GM21381 (cell line): ENCODE results near the gene SMURF1.
"Not testable (repeated sequence)": the region's sequence is repeated elsewhere in the genome, so short reads cannot be mapped to it uniquely, and the experiment has no call there.

Experiments
- ATAC-seq: cut with Tn5 transposase; IDR thresholded peaks from one replicate; pipeline ENCODE4 v1.9.1; 2021; ENCODE audit warnings: mild to moderate bottlenecking, moderate library complexity; ENCODE audit not compliant: unreplicated experiment

Gene SMURF1

DNA sequence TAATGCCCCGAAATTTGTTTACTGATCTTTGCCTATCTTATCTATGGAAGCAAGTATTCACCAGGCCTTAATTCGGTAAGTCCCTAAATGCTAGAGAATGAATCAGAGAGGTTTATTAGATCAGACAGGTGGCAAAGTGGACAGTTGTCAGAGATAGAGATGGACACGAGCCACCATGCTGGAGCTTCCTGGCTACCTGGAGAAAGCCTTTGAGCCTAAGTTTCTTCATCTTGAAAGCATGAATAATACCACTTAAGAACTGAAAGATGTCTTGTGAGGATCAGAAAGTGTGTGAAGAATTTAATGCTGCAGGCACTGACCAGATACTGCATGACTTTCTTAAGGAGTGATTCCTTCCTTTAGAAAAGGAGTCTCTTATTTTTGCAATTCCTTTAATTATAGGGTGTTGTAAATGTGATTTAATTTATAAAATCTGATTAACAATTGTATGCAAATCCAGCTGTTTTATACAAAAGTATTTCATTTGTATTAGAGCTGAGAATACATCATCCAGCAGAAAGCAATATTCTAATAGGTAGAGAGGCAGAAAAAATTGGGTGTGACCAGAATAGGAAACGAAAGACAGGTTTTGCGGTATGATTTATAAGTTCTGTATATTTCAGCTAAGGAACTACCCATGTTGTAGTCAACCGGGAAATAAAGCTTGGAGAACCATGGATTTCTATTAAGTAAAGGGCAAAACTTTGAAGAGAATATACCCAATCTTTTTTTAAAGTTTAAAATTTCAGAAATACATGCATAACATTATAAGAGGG lies 82.7 kb downstream of the SMURF1 start:
- no peak for ATAC-seq

DNA sequence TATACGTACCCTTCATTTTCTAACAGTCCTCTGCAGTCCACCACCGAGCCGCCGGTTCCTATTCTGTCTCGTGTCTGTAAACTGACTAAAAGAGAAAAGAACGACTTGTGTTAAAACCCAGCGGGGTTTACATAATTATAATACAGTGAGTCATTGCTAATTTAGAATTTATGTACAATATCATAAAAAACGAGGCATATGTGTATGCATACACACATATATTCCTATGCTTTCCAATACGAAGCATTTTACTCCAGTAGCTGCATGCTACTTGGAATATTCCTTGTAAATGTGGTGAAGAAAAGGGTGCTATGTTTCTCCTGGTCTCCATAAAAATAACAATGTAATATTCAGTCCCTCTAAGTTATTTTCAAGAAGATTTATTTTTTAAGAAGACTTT lies 89.1 kb downstream of the SMURF1 start:
- no peak for ATAC-seq

DNA sequence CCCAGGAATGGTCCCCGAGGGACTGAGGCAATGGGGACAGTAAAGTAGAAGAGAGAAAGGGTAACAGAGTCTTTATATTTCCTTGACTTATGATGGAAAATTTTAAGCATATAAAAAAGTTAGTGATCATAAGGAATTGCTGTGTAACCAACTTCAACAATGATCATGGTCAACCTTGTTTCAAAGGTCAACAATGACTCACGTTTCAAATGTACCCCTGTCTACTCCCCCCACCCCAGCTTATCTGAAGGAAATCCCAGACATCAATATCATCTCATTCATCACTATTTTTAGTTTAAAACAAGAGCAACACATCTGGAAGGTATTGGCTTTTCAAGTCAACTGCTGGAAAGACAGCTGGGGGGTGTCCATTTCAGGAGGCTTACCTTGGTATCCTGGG lies 92.9 kb downstream of the SMURF1 start:
- no peak for ATAC-seq

DNA sequence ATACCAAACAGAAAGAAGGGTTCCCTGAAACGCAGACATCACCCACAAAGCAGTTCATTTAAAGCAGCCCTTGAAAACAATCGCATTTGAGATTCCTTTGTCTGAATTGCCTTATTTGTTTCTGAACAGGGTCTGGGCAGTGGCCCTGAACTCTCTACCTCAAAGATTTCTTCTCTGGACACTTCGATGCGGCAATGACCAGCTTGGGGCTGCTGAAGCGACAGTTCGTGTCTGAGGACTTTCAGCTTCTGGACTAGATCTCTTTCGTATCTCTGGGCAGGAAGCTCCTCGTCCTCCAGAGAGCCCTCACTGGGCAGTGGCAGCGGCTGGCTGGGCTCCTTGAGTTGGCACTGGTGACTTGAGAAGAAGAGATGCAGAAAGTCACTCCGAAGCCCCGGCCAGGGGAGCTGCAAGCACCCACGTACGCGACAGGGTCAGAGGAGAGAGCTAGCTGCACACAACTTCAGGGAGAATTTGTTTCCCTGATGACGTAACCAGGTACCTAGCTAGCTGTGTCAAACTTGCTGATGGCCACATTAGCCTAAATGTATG lies 96.3 kb downstream of the SMURF1 start:
- ATAC-seq = no peak

DNA sequence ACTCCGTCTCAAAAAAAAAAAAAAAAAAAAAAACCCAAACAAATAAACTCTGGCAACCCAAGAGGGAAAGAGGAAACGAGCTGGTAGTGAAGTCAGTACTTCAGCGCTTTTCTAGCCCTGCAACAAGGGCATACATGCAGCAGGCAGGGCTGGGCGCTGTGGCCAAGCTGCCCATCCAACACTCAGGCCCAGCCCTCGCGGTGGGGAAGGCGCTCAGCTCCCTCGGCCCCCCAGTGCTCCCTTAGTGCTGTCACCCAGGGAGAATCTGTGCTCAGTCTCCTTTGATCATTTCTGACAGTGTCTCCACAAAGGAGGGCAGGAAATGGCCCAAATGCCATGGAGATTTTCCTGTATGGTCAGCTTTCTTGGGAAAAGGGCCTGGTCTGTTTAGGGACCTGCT lies 97.2 kb downstream of the SMURF1 start:
- ATAC-seq = no peak

DNA sequence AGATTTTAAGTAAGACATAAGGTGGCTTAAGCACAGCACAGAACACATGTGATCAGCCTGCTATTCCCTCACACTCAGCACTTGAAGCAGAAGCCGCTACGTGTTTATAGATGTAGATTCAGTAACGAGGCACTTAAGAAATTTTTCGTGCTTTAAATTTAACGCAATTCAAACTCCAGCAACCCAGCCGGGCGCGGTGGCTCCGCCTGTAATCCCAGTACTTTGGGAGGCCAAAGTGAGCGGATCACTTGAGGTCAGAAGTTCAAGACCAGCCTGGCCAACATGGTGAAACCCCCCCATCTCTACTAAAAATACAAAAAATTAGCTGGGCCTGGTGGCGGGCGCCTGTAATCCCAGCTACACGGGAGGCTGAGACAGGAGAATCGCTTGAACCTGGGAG lies 97.6 kb downstream of the SMURF1 start:
- not testable (repeated sequence) for ATAC-seq

DNA sequence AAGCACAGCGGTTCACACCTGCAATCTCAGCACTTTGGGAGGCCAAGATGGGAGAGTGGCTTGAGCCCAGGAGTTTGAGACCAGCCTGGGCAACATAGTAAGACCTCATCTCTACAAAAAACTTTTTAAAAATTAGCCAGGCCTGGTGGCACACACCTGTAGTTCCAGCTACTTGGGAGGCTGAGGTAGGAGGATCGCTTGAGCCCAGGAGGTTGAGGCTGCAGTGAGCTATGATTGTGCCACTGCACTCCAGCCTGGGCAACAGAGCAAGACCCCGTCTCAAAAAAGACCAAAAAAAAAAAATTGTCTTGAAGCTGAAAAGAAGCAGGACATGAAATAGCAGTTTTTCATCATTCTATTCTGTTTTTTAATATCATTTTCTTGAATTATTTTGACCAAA lies 99.0 kb downstream of the SMURF1 start:
- ATAC-seq = not testable (repeated sequence)

DNA sequence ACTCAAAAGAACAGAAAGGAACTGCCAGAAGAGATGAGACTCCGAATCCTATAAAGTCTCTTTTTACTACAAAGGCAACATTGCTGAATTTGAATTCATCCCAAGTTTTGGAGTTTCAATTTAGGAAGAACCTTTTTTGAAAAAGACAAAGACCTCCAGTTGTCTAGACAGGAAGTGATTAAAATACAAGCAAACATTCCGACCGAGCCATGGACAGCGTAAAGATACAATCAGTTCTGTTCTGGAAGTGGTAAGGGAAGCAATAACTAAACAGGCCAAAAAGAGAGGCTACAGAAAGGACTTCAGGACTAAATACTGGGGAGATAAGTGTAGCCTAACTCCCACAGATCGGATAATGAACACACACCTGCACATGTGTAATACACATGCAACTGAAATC lies 101.0 kb downstream of the SMURF1 start:
- ATAC-seq = no peak

DNA sequence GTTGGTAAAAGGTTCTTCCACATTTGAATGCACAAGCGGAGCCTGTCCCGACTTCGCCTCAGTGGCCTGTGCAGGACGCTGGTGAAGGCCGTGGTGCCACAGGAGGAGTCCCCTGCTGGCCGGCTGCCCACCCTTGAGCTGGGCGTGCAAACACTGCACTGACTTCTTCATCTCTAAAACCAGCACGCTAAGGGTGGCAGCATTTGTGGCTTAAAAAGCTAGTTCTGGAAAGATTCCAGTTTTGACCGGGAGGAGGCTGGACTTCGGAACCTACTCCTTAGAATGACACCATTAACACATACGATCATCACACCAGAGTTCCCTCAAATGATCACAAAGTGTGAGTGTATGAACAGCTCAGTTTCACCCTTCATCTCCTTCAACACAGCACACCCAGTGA lies 102.4 kb downstream of the SMURF1 start:
- no peak for ATAC-seq

DNA sequence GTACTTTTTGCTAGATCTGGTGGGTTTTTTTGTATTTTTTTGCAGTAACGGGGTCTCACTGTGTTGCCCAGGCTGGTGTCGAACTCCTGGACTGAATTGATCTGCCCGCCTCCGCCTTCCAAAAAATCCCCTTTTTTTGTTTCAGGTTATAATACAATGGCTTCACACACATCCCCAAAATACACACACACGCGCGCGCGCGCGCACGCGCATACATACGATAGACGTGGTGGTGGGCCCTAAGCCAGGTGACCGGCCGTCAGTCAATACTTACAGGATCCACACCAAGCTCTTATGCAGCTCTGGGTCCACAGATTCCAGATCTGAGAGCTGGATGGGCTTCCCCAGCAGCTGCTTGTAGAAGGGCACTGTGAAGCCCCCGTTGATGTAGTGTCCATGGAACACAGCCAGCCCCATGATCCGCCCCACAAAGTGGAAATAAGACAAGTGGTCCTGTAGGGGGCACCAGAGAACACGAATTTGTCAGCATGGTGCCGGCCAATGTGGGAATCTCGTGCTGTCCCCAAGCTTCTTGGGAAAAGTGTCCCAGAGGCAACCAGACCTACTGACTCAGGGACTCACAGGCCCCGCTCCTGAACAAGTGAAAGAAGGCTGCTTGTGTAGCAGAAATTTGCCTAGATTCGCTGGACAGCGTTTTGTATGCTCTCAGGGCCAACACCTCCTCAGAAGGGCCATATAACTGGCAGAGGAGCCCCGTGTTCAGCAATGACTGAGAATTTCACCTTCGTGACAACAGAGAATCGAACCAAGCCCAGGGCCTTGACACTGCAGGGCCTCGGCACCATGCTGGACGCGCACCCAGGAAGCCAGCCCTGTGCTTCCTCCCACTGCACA lies 103.6 kb downstream of the SMURF1 start:
- ATAC-seq = no peak

DNA sequence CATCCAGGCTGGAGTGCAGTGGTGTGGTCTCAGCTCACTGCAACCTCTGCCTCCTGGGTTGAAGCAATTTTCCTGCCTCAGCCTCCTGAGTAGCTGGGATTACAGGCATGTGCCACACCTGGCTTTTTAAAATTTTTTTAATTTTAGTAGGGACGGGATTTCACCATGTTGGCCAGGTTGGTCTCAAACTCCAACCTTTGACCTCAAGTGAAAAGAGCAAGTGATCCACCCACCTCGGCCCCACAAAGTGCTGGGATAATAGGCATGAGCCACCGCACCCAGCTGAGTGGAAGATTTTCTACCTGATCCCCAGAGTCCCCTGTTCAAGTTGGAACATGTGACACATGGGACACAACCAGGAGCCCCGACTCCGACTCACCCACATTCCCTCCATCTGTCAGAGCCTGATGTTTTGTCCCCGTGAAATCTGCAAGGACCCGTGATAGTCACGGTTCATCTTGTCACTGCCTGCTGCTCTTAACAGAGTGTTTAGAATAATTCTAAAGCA lies 104.5 kb downstream of the SMURF1 start:
- ATAC-seq = no peak

DNA sequence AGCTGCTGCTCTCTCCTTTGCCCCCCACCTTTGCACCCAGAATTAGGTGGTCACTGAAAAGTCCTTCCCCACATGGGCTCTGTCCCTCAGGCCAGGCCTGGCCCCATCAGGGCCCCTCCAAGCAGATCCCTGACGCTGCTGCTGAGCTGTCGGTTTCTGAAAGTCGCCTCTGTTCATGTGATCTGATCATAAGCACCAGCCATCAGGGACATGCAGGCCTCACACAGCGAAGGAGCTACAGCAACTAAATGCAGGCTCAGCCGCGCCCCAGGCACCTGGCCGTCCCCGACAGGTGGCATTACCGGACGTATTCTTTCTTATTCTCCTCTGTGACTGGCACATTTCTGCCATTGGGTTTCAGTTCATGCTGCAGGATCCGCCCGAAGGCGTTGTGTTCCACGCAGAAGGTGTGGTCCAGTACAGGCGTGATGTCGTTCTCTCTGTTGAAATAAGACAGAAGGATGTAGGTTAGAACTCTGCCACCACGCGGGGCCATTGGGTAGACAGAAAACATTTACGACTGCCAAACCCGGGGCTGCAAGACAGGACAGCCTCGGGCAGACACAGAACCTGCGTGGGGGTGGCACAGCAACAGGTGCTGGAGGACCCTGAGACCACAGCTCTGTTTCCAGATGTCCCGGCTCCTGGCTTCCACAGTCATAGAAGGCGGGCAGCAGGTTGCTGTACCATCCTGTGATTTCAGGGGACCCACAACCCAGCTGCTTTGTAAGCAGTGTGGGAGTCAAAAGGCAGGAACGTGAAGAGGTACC lies 105.6 kb downstream of the SMURF1 start:
- ATAC-seq = no peak

DNA sequence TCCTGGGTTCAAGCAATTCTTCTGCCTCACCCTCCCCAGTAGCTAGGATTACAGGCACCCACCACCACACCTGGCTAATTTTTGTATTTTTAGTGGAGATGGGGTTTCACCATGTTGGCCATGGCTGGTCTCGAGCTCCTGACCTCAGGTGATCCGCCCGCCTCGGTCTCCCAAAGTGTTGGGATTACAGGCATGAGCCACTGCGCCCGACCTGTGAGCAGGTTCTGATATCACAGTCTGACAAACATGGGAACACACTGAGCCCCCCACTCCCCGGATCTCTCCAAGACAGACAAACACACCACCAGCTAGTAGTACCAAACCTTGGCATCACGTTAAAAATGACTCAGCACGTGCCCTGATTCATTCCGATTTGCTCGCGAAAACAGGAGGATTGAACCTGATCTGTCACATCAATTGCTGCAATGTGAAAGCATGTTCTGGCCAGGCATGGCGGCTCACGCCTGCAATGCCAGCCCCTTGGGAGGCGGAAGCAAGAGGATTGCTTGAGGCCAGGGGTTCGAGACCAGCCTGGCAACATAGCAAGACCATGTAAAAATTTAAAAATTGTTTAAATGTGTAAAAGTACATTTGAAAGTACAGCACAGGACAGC lies 106.5 kb downstream of the SMURF1 start:
- ATAC-seq = no peak

DNA sequence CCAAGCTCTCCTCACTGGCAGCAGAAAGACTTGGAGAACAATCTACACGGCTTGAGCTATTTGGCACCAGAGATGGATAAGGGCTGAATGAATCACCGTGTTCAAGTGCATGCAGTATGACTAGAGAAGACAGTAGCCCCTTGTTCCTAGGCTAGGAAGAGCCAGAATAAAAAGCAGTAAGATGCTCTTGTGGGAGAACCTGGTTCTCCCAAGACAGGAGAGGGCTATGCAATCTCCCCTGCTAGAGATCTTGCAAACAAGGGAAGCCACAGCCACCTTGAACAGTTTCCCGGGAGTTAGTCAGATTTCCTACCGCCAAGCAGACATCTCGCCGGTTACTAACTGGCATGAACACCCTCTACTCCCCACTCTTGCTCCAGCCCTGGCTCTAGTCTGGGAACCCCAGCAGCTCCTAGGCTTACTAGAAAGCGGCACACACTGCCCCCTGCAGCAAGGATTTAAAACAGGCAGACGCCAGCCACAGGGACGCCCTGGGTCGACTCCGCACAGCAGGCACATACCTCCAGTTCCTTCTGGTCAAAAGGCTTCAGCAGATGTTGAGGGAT lies 107.3 kb downstream of the SMURF1 start:
- no peak for ATAC-seq

DNA sequence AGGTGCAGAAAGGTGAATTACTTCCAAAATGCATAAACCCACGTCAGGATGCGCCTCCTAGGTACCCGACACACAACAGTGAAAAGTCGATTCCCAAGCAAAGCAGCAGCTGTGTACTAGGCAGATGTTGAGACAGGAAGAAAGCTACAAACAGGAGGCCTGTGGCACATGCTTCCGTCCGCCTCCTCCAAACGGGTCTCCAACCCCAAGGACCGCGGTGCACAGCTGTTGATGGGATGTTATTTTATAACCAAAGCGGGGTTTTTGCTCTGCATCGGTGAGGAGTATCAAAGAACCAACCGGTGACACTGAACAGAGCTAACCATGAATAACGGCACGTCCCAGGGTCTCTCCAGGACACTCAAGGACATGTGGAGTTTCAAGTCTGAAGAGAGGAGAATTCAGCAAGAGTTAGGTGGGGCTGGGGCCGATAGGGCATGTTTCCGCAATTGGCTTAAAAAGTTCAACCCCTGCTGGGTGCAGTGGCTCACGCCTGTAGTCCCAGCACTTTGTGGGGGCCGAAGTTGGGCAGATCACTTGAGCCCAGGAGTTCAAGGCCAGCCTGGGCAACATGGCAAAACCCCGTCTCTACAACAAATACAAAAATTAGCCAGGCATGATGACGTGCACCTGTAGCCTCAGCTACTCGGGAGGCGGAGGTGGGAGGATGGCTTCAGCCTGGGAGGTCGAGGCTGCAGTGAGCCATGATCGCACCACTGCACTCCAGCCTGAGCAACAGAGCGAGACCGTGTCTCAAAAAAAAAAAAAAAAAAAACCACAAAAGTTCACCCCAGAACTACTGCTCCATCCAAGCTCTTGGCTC lies 108.0 kb downstream of the SMURF1 start:
- ATAC-seq = no peak

DNA sequence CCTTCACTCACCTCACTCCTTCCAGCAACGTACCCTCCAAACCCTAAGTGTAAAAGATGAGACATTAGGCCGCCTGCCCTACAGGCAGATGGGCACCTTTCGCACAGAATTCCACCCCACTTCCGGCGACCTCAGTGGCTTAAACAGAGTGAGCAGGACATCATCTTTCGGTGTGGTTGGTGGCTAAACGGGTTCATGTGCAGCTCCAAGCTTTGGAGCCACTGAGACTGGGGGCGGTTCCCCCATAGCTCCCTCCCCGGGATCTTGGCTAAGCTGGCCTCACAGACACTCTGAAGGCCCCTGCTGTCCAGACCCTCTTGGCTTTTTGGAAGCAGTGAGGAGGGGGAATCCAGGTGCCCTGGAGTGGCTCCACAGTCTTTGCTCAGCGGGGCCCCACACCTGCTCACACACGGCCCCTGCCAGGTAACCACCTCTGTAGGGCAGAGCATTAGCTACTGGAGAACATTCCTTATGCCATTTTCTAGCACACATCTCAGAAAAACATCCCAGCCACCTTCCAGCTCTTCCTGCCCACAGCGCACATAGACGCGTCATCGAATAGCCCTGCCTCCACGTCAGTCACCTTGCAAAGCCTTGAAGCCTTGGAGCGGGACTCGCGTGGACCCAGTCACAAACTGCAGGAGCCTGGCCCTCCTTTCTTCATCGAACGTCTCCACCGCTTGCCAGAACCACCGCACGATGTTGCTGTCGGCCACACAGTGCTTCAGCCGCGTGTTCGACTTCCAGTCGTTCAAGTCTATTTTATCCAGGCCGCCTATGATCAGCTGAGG lies 108.8 kb downstream of the SMURF1 start:
- ATAC-seq = no peak

DNA sequence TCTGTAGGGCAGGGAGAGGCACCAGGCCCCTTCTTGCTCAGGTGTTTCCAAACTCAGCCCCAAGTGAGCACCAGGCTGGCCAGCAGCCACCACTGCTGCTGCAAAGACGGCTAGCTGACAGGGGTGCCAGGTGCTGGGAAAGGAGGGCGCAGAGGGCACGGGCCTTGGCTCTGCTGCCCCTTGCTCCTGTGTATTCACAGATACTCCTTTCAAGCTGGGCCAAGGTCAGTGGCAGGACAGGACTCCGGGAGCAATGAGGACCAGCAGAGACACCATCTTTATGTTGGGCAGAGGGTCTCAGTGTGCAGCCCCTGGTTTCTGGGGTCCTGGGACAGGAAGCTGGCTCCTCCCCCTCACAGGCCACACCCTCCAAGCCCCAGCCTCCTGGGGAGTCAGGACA lies 110.1 kb downstream of the SMURF1 start:
- no peak for ATAC-seq

DNA sequence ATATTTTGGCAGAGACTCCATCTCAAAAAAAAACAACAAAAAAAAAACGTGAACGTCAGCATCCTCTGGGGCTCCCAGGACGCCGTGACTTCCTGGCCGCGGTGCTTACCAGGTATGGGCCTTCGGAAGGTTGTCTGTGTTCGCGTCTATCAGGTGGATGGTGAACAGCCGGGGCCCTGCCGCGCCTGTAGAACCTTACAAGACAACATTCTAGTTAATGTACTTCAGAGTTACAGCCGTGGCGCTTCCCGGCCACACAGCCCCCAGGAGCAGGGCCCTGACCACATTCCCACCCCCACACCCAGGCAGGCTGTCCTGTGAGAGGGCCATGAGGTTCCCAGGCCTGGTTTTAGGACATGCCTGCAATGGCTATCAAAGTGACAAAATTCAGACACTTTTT lies 111.0 kb downstream of the SMURF1 start:
- ATAC-seq = no peak

DNA sequence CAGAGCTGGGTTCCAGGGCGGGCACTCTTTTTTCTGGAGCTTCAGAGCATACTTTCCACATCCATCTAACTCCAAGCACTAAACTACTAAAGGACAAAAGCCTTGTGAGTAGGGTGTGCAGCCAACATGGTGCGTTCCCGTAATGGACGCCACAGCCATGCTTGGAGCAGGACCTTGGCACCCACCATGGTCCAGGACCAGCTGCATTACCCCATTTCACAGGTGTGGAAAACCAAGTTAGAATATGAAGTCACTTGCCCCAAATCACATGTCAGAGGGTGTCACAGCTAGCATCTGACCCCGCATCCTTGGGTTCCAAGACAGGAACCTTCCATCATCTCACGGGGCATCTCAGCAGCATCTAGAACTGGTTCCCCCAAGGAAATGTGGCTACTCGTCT lies 112.4 kb downstream of the SMURF1 start:
- no peak for ATAC-seq
